NOMO-1 treated with dmso at 0.1 percent for 144 hours (cell line): ENCODE data around the gene SYT3.
A peak's percentile ranks its signal among the peaks of the same experiment; 100 is the strongest.
"Not testable (repeated sequence)": the region's sequence is repeated elsewhere in the genome, so short reads cannot be mapped to it uniquely, and the experiment has no call there.

ENCODE experiments used
- DNase-seq: peaks from one replicate; lab custom pipeline; 2025; ENCODE audit not compliant: unreplicated experiment; lab: John Stamatoyannopoulos, UW

The SYT3 gene

DNA sequence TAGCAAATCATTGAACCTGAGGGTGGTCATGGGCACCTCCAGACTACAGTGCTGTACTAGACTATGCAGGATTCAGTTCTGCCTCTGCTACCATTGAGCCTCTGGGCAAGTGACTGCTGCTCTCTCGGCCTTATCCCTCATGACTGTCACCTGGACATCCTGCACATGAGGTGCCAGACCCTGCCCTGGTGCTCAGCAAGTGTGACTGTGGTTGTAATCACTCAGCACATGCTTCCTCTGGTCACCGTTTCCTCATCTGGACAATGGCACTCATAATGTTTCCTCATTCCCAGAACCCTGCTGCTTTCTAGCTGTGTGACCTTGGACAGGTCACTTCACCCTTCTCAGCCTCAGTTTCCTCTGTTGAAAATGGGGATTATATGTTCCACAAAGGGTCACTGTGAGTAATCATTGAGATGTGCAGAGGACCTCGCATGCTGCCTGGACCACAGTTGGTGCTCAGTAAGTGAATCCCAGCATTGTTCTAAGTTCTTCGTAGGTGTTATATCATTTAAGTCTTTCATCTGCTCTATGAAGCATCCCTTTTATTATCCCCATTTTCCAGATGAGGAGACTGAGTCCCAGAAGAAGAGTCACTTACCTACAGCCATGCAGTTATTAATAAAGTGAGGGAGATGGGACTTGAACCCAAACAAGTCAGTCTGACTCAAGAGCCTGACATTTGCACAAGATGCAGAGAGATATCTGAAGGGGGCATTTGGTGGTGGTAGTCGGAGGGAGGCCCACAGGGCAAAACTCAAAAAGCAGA is 3.2 kb downstream of the SYT3 start:
- DNase-seq: no peak

DNA sequence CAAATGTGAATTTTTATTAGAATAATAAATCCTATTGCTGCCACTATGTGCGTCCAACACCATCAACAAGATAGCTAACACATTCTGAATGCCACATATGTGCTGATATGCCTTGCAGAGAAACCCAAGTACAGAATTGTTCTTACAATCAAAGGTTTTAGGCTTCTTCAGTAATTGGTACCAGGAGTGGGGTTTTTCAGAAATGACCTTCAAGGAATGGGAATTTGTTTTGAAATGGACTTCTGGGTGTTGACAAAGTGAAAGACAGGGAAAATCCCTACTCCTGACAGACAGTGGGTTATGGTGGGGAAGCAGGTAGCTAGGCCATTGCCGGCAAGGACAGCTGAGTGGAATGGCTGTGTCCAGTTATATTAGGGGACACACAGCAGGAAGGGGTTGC is 5.7 kb downstream of the SYT3 start:
- DNase-seq: no peak

DNA sequence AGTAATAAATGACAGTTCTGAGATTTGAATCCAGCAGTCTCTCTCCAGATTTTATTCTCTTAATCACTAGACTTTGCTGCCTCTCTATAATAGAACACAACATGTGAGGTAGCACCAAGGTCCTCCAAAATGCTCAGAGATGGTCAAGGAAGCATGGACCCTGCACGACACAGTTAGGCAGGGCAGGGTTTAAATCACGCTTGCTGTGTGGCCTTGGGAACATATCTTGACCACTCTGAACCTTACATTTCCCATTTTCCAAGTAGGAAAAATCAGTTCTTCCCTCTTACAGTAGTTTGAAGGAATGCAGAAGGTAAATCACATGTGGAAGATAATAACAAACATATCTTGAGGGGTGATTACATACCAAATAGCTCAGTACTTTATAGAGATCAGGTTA is 6.3 kb downstream of the SYT3 start:
- no peak for DNase-seq

DNA sequence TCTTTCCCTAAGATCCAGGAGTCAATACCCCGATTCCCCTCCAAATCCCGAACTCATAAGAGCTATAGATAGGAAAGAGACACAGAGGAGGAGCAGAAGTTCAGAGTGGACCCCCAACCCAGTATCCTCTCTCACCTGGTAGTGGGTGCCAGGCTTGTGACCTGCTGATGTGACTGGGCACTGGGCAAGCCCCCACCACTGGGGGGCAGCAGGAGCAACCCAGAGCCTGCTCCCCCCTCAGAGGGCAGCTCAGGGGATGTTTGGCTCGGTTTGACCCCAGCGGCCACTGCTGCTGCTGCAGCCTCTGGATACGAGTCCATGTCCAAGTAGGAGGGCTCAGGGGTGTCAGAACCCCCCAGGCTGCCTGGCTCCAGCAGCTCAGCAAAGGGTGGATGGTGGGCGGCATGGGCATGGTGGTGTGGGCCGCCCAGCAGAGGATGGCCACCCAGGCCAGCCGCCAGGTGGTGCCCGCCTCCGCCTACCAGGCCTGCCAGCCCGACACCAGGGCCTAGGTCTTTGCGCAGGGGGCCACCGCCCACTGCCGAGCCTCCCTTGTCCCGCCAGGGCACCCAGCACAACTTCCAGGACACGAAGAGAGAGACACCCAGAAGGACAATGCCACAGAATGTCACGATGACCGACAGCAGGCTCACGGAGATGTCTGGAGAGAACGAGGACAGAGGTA is 7.4 kb downstream of the SYT3 start:
- no peak for DNase-seq

DNA sequence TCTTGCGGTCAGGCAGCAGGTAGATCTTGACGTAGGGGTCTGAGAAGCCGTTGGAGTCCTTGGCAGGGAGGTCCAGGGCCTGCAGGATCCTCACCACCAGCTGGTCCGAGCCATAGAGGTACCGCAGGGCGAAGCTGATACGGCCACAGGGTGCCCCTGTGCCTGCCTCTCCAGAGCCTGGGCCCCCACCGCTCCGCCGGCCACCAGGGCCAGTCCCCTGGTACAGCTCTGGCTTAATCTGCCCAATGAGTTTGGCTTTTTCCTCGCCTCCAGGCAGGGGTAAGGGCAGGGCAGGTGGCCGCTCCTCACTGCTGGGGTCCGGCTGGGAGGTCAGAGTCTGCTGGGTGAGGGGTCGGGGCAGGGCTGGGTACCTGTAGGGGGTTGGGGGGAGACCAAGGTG is 9.9 kb downstream of the SYT3 start:
- DNase-seq: no peak

DNA sequence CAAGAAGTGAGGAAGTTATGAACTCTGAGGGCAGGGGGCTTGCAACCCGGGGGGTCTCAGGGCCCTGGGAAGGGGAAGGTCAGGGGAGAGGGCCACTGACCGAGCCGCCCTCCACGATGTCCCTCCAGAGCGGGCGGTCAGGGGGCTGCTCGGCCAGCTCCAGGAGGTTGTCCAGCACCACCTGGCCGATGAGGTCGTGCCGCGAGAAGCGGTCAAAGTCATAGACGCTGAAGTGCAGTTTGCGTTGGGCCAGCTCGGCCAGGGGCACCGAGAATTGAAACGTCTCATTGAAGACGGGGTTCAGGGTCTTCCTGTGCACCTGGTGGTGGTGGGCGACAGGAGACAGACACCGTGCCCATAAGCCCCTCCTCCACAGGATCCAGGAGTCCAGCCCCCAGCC is 10.5 kb downstream of the SYT3 start:
- no peak for DNase-seq

DNA sequence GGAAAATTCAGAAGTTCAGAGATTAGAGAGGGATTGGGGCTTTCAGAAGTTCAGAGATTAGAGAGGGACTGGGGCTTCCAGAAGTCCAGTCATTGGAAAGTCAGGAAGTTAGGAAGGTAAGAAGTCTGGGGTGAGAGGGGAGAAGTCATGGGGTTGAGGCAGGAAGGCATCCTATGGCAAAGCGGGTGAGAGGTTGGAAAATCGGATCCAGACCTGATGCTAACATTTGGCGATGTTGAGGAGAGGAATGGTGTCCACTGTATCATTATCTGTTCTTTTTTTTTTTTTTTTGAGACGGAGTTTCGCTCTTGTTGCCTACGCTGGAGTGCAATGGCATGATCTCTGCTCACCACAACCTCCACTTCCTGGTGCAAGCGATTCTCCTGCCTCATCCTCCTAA is 11.1 kb downstream of the SYT3 start:
- no peak for DNase-seq

DNA sequence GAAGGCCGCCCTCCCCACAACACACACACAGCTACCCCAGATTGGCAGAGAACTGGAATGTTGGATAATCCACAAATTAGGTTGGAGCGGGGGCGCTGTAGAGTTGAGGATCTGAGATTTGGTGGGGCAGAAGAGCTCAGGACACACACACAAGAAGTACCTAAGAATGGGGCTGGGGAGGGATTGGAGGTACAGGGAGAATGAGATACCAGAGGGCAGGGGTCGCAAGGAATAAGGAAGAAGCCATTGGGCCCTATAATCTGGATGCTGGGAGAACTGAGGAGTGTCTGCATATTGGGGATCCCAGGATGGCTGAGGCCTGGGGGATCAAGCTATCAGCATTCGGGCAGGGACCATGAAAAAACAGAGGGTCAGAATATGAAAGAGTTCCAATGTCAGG is 11.5 kb downstream of the SYT3 start:
- DNase-seq: no peak

DNA sequence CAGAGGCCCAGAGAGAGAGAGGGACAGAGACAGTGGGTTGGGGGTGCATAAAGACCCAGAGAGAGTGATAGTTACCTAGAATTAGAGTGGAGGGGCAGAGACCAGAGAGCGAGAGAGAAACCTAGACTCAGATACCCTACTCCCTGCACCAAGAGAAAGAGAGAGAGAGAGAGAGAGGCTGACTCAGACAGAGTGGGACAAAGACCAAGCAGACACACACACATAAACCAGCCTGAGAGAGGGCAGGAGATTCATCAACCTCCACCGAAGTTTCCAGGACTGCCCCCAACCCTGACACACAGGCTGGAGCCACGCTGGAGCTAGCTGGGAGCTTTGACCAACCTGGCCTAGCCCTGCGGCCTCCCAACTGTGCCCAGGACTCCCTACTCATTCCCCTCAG is 12.9 kb downstream of the SYT3 start:
- DNase-seq: no peak

DNA sequence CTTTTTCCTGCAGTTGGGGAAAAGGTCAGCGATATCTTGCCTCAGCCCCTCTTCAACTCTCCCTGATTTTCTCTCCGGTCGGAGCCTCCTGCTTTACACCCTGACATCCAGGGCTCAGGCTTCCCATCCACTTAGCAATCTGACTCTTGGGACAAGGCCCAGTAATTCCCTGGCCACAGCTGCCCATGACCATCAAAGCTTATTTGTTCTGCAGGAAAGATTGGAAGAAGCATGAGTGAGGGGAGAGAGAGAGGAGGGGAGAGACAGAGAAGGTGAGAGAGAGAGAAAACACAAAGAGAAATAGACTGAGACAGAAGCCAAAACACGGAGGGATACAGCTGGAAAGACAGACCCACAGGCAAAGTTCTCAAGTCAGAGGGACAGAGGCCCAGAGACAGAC is 13.7 kb downstream of the SYT3 start:
- DNase-seq: no peak

DNA sequence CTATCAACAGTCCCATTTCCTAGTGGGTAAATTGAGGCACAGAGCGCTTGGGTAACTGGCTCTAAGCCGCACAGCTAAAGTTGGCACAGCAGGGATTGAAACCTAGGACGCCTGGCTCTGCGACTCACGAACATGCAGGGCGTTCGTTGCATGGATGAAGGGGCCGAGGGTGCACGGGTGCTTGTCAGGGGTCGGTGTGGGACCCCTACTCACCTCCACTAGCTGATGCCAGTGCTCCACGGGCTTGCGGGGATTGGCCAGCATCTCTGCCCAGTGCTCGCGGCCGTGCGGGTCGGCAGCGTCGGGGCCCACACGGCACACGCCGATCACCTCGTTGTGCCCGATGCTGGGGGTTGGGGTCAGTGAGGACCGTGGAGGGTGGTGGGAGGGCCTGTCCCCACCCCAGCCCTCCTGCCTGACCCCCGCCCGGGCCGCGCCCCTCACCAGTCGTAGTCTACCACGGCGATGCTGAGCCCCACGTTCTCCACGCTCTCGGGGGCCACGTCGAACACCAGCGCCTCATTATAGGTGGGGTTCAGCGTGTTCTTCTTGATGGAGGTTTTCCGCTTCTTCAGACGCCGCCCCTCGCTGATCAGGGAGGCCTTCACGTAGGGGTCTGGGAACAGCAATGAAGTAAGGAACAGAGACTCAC is 14.6 kb downstream of the SYT3 start:
- no peak for DNase-seq

DNA sequence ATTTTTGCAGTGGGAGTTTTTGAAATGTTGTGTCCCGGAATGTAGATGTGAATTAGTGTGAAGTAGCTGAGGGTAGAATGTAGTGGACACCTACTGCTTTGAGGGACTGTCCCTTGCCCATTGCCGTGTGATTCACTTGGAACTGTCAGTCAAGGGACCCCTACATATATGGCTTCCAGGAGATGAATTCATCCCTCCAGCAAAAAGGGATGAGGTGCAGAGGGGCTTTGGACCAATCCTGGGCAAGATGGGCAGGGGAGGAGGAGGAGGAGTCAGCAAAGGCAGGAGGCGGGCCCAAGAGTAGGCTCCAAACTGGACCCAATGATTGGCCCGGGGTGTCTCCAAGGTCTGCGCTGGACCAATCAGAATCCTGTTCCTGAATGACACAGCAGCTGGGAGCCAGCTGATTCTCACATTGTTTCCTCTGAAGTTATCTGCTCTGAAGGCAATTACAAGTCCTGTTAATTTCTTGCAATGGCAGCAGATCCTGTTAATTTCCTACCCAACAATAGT is 19.2 kb downstream of the SYT3 start:
- not testable (repeated sequence) for DNase-seq

DNA sequence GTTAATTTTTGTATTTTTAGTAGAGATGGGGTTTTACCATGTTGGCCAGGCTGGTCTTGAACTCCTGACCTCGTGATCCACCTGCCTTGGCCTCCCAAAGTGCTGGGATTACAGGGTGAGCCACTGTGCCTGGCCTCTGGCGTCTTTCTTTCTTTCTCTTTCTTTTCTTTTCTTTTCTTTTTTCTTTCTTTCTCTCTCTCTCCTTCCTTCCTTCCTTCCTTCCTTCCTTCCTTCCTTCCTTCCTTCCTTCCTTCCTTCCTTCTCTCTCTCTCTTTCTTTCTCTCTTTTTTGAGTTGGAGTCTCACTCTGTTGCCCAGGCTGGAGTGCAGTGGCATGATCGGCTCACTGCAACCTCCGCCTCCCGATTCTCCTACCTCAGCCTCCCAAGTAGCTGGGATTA is 20.5 kb downstream of the SYT3 start:
- not testable (repeated sequence) for DNase-seq

DNA sequence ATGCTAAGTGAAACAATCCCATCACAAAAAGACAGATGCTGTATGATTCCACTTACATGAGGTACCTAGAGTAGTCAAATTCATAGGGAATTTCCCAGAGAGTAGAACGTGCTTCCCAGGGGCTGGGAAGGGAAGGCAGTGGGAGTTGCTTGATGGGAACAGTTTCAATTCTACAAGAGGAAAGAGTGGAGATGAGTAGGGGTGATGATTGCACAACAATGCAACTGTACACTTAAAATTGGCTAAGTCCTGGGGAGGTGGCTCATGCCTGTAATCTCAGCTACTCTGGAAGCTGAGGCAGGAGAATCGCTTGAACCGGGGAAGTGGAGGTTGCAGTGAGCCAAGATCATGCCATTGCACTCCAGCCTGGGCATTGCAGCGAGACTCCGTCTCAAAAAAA is 21.3 kb downstream of the SYT3 start:
- not testable (repeated sequence) for DNase-seq

DNA sequence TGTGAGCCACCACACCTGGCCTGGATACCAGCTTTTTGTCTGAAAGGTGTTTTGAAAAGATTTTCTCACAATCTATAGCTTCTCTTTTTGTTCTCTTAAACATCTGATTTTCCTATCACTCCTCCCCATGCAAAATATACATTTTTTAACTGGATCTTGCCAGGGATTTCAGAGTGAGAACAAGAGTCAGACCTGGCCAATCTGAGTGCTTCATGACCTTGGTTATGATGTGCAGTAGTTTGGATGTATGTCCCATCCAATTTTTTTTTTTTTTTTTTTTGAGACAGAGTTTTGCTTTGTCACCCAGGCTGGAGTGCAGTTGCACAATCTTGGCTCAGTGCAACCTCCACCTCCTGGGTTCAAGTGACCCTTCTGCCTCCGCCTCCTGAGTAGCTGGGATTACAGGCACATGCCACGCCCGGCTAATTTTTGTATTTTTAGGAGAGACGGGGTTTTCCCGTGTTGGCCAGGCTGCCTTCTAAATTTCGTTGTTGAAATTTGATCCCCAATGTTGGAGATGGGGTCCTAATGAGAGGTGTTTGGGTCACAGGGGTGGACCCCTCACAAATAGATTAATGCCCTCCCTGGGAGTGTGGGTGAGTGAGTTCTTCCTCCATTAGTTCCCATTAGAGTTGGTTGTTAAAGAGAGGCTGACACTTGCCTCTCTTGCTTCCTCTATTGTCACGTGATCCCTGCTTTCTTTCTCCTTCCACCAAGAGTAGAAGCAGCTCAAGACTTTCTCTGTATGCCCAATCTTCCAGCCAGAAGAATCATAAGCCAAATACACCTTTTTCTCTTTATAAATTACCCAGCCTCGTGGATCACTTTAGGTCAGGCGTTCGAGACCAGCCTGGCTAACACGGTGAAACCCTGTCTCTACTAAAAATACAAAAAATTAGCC is 26.9 kb downstream of the SYT3 start:
- peak; percentile 31 for DNase-seq

DNA sequence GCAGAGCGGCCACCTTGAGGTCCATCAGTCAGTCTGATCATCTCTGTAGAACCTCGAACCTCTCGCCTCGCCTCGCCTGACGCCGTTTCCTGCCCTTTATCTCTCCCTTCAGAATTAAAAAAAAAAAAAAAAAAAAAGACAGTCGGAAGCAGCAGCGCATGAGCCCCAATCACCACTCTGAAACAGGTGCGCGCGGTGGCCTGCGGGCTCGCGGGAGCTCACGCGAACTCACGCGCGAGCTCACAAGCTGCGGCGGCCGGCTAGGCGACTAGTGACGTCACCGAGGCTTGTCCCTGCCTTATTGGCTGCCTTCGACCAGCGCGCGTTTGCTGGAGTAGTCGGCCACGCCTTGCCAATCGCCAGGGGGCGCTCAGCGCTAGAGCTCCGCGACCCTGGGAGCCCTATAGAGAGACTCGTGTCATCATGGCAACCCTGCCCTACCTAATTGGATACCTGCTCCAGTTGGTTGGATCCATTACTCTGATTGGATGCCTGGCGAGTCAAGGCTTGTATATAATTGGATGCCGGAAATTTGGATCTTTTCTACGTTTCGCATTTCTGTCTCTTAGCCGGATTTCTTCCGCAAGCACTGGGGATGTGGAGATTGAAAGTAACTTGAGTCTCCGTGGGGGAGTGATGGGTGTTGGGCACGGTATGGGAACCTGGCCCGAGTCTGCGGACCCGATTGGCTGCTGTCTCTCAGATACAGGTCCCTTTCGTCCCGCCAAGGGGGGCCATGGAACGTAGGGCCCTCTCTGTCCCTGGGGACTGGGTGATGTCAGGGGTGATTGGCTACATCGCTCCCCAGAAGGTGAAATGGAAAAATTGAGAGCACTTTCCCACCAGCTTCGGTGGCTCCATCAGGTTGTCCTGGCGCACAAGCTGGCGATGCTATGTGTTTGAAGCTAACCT is 31.6 kb downstream of the SYT3 start:
- peak; percentile 91 for DNase-seq

DNA sequence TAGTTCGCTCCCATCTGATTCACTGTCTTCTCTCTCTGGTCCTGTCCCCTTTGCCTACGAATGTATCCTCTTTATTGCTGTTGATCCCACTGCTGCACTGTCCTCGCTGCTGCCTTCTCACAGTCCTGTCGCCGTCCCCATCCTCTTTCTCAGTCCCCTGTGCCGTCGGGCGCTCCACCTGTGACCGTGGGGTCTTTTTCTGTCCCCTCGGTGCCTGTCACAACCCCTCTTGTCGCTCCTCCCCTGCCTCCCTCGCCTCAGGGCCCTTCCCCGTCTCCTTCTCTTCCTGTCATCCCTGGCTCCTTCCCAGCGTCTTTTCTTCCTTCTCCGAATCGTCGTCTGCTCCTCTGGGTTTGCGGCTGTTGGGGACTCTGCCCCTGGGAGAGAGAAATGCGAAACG is 32.3 kb downstream of the SYT3 start:
- no peak for DNase-seq

DNA sequence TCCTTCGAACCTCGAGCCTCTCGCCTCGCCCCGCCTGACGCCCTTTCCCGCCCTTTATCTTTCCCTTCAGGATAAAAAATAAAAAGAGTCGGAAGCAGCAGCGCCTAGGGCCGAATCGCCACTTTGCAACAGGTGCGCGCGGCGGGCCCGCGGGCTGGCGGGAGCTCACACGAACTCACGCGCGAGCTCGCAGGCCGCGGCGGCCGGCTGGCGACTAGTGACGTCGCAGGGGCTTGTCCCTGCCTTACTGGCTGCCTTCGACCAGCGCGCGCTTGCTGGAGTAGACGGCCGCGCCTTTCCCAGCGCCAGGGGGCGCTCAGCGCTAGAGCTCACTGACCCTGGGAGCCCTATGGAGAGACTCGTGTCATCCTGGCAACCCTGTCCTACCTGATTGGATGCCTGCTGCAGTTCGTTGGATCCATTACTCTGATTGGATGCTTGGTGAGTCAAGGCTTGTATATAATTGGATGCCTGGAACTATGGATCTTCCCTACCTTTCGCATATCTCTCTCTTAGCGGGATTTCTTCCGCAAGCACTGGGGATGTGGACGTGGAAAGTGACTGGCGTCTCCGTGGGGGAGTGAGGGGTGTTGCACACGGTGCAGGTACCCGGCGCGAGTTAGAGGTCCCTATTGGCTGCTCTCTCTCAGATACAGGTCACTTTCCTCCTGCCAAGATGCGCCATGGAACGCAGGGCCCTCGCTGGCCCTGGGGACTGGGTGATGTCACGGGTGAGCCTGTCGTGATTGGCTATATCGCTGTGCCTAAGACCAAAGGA is 33.4 kb downstream of the SYT3 start:
- not testable (repeated sequence) for DNase-seq
